HG02623 (cell line): ENCODE results near the gene SPOCD1.

Experiments used
- ATAC-seq: cut with Tn5 transposase; IDR thresholded peaks from one replicate; pipeline ENCODE4 v1.9.1; 2021; ENCODE audit warnings: moderate library complexity; ENCODE audit not compliant: unreplicated experiment

SPOCD1 gene

DNA sequence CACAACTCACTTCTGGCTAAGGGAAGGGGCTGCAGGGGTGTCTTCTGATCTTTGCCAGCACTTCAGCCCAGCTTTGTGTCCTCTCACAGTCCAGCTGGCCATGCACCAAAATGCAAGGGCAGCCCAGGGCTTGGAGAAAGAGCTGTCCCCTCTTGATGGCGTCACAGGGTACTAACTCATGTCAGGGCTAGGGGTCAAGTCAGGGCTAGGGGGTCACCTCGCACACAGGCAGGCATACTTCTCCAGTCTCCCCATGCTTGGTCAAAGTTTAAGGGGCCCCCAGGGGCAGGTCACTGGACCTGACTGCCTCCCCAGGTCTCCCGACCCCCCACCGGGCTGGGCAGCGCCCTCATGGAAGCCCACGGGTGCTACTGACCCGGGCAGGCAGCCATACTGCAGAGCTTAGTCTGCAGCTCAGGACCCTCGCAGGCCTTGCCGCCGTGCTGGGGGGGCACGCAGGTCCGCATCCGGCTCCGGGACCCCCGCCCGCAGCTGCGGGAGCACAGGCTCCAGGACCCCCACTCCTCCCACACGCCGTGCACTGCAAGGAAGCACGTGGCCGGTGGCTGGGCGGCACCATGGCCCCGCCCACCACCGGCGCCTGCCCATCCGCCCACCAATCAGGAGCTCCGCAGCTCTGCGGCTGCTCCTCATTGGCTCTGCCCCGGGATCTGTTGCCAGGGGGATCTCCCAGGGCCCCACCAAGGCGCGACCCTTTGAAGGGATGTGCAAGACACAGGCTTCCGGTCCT, 73.2 kb downstream of the SPOCD1 start:
- no peak for ATAC-seq
